Brain microvascular endothelial cell (primary cell): ENCODE measurements around the gene C1GALT1.

Experiments
- DNase-seq: peaks from one replicate; pipeline ENCODE4 v3.0.0-alpha.2; 2020
- H3K27ac ChIP-seq: fragments of 250-450 bp; sonication (Bioruptor Pico); 2 replicates; pipeline ENCODE4 v1.5.1; 2020; ENCODE audit warnings: mild to moderate bottlenecking, moderate library complexity
- H3K27me3 ChIP-seq: fragments of 250-450 bp; sonication (Bioruptor Pico); replicated peaks from 2 replicates; pipeline ENCODE4 v1.5.1; 2020; ENCODE audit warnings: mild to moderate bottlenecking
- H3K36me3 ChIP-seq: fragments of 250-450 bp; sonication (Bioruptor Pico); replicated peaks from 2 replicates; pipeline ENCODE4 v1.5.1; 2020; ENCODE audit warnings: mild to moderate bottlenecking
- H3K4me3 ChIP-seq: 2 replicates; pipeline ENCODE4 v1.5.1; 2011; ENCODE audit warnings: low read depth, mild to moderate bottlenecking, control low read depth, low read length, moderate library complexity
- CTCF ChIP-seq: IDR thresholded peaks from 2 replicates; pipeline ENCODE4 v1.5.1; 2011; ENCODE audit warnings: low read depth, mild to moderate bottlenecking, moderate library complexity, low read length, control low read depth, inconsistent platforms; ENCODE audit errors: missing control alignments
- in situ Hi-C: cut with HindIII; loops from 2 replicates; pipeline ENCODE4 v1.10.0; 2017; ENCODE audit warnings: low sequenced_read_pairs, low pct_ligation_motif_present

Gene C1GALT1

GRCh38 chr7:7183061-7183837 lies 905 bp downstream of the C1GALT1 start:
- Histone ChIP-seq H3K27ac (peak overlapping the region; percentile 71), H3K36me3 (no peaks in the 10 kb centered on the region), H3K4me3 (peak overlapping the region; percentile 89), H3K27me3 (no peaks in the 10 kb centered on the region)
- no peak for TF ChIP-seq CTCF
- DNase-seq: peak; percentile 18
- in situ Hi-C loops: no loop called here

GRCh38 chr7:7183838-7184463 lies 1.6 kb downstream of the C1GALT1 start:
- peak overlapping the region; percentile 43 for H3K27ac ChIP-seq
- H3K27me3 ChIP-seq: no peaks in the 10 kb centered on the region
- in situ Hi-C loops: no loop called here
- TF ChIP-seq CTCF: no peak
- H3K4me3 ChIP-seq: peak overlapping the region; percentile 89
- no peak for DNase-seq
- no peaks in the 10 kb centered on the region for H3K36me3 ChIP-seq

- Histone ChIP-seq H3K4me3 (no peak overlapping the region), H3K27ac (no peak overlapping the region), H3K27me3 (no peaks in the 10 kb centered on the region), H3K36me3 (no peaks in the 10 kb centered on the region)
- no peak for DNase-seq
- no peak for TF ChIP-seq CTCF
- in situ Hi-C loops: no loop called here
These were observed 3.1 kb downstream of the C1GALT1 start for GRCh38 chr7:7185371-7185989.

GRCh38 chr7:7188091-7188490 lies 5.7 kb downstream of the C1GALT1 start:
- in situ Hi-C loops: no loop called here
- no peaks in the 10 kb centered on the region for H3K27me3 ChIP-seq
- H3K27ac ChIP-seq: no peak overlapping the region
- DNase-seq: no peak
- H3K36me3 ChIP-seq: no peaks in the 10 kb centered on the region
- no peak overlapping the region for H3K4me3 ChIP-seq
- TF ChIP-seq CTCF: no peak

- TF ChIP-seq CTCF: no peak
- in situ Hi-C loops: no loop called here
- Histone ChIP-seq H3K27me3 (no peaks in the 10 kb centered on the region), H3K27ac (no peak overlapping the region), H3K4me3 (no peak overlapping the region), H3K36me3 (no peaks in the 10 kb centered on the region)
- no peak for DNase-seq
These were observed 6.4 kb downstream of the C1GALT1 start for GRCh38 chr7:7188742-7189141.
